CD4-positive, alpha-beta memory T cell (primary cell): ENCODE measurements around the gene NES. TPM values are rescaled to one million over a fixed set of nuclear protein-coding genes. Genes with fewer than 3 reads are reported as not detected.
A peak's percentile ranks its signal among the peaks of the same experiment; 100 is the strongest.

Source experiments
- CTCF ChIA-PET: fragments of 350-600 bp; sonication (Branson Sonifier 250); formaldehyde crosslinking; loops from one replicate; lab custom pipeline; 2021; ENCODE audit warnings: inconsistent platforms; ENCODE audit not compliant: partially characterized antibody; lab: Charles Lee
- POLR2A ChIA-PET: fragments of 350-600 bp; sonication (Branson Sonifier 250); formaldehyde crosslinking; loops from one replicate; lab custom pipeline; 2021; ENCODE audit not compliant: partially characterized antibody; lab: Charles Lee
- DNase-seq, 5 donors: peaks; one replicate each; pipeline versions ENCODE4 v3.0.0 to v3.0.0-alpha.2; 2020 to 2022; ENCODE audit warnings: mixed read lengths in 1 of 5
- H3K27ac ChIP-seq: one replicate; pipeline ENCODE4 v1.7.0; 2013; ENCODE audit warnings: low read depth, low read length
- H3K27me3 ChIP-seq: 2 replicates; pipeline ENCODE4 v1.7.0; 2013; ENCODE audit warnings: mild to moderate bottlenecking, low read length, moderate library complexity; ENCODE audit not compliant: insufficient read depth
- H3K36me3 ChIP-seq: 2 replicates; pipeline ENCODE4 v1.7.0; 2013; ENCODE audit warnings: mild to moderate bottlenecking, low read length, moderate library complexity; ENCODE audit not compliant: insufficient read depth
- H3K4me1 ChIP-seq: 2 replicates; pipeline ENCODE4 v1.7.0; 2013; ENCODE audit warnings: mild to moderate bottlenecking, low read length, moderate library complexity; ENCODE audit not compliant: insufficient read depth
- H3K4me3 ChIP-seq, 2 donors: one replicate each; pipeline ENCODE4 v1.7.0; 2013; ENCODE audit warnings: low read length in 2 of 2, mild to moderate bottlenecking in 1 of 2
- H3K9me3 ChIP-seq, 2 donors: one replicate each; pipeline ENCODE4 v1.7.0; 2013; ENCODE audit warnings: low read length in 2 of 2, control low read depth in 1 of 2; ENCODE audit not compliant: control insufficient read depth in 1 of 2
- H3K27ac Mint-ChIP-seq, 7 donors: one replicate each; pipeline ENCODE4 v1.8.0; 2020 to 2021; ENCODE audit warnings: mixed read lengths in 7 of 7, mild to moderate bottlenecking in 6 of 7, inconsistent platforms in 3 of 7, moderate library complexity in 3 of 7
- H3K27me3 Mint-ChIP-seq, 2 donors: one replicate each; pipeline ENCODE4 v1.8.0; 2020 to 2021; ENCODE audit warnings: mixed read lengths in 2 of 2
- H3K36me3 Mint-ChIP-seq, 2 donors: one replicate each; pipeline ENCODE4 v1.8.0; 2020 to 2021; ENCODE audit warnings: mixed read lengths in 2 of 2, inconsistent platforms in 1 of 2, mild to moderate bottlenecking in 1 of 2
- H3K4me1 Mint-ChIP-seq, 4 donors: one replicate each; pipeline ENCODE4 v1.8.0; 2020 to 2021; ENCODE audit warnings: mixed read lengths in 4 of 4, mild to moderate bottlenecking in 1 of 4
- H3K4me3 Mint-ChIP-seq, 8 donors: one replicate each; pipeline ENCODE4 v1.8.0; 2020 to 2021; ENCODE audit warnings: mixed read lengths in 8 of 8, mild to moderate bottlenecking in 7 of 8, moderate library complexity in 6 of 8, inconsistent platforms in 3 of 8
- H3K9me3 Mint-ChIP-seq, 8 donors: one replicate each; pipeline ENCODE4 v1.8.0; 2020 to 2021; ENCODE audit warnings: mixed read lengths in 8 of 8, mild to moderate bottlenecking in 5 of 8, inconsistent platforms in 3 of 8, moderate library complexity in 1 of 8
- intact Hi-C: fragments of 100-400 bp; cut with micrococcal nuclease; formaldehyde crosslinking; loops from one replicate; pipeline ENCODE4 v1.15.1; 2023
- polyA plus RNA-seq, 2 donors: library from polyadenylated mRNA; unstranded; fragments of 300-500 nt; fragmentation: Illumina TruSeq; gene quantifications; one replicate each; pipeline ENCODE4 v1.2.3, GENCODE V29; 2021
- total RNA-seq, 2 experiments: library from RNA; stranded (reverse); gene quantifications; one replicate each; pipeline ENCODE4 v1.2.3, GENCODE V29; 2021

The NES gene
- total and polyA plus RNA-seq, 4 experiments from 2014 or later = not detected

GRCh38 chr1:156691665-156692440 is 14.6 kb upstream of the NES start:
- Mint-ChIP-seq H3K27me3 (peaks cover 29 to 43% of the 10 kb centered on the region in 2 donors), H3K4me3 (peak overlapping the region in 1 of 8 donors; percentile 11), H3K36me3 (no peaks in the 10 kb centered on the region), H3K4me1 (peaks cover 6 to 19% (median 13%) of the 10 kb centered on the region in 4 donors), H3K9me3 (no peaks in the 10 kb centered on the region), H3K27ac (peak overlapping the region in 1 of 7 donors; percentile 28)
- Histone ChIP-seq H3K27me3 (peaks cover 29% of the 10 kb centered on the region), H3K4me1 (peaks cover 21% of the 10 kb centered on the region), H3K9me3 (no peaks in the 10 kb centered on the region), H3K27ac (no peak overlapping the region), H3K4me3 (no peak overlapping the region), H3K36me3 (no peaks in the 10 kb centered on the region)
- CTCF ChIA-PET = interaction anchor here (1.1 to 11.7 kb wide), 9 partner anchors 9 to 199 kb away, joined by 3 to 314 read pairs (median 44); partner anchors contain the start of genes CRABP2, INSRR, ISG20L2 and METTL25B
- DNase-seq = no peak
- POLR2A ChIA-PET = interaction anchor here (0.9 to 3.4 kb wide), 2 partner anchors 15 to 23 kb away, joined by 3 to 35 read pairs; partner anchors contain the start of gene CRABP2
- intact Hi-C loops = no loop called here

DNA sequence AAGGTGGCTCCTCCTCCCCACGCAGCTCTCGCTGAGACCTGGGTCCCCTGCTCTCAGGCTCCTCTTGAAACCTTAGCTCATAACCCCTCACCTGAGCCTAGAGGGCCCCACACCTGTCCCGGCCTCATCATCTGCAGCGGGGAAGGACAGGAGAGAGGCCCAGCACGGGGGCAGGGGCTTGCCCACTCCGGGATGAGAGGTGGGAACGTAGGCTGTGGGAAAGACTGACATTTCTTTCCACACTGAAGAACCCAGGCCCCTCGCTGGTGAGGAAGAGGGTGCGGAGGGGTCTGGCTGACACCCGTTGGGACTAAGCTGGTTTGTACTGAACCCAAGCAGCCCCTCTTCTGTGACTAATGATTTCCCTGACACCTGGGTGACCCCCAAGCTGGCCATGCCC is 14.0 kb upstream of the NES start:
- Mint-ChIP-seq H3K27ac (no peak overlapping the region), H3K4me3 (no peak overlapping the region), H3K36me3 (no peaks in the 10 kb centered on the region), H3K27me3 (peaks cover 27 to 38% of the 10 kb centered on the region in 2 donors), H3K9me3 (no peaks in the 10 kb centered on the region), H3K4me1 (peaks cover 6 to 19% (median 13%) of the 10 kb centered on the region in 4 donors)
- H3K27ac ChIP-seq = no peak overlapping the region
- H3K27me3 ChIP-seq = peaks cover 29% of the 10 kb centered on the region
- intact Hi-C loops = no loop called here
- H3K9me3 ChIP-seq = no peaks in the 10 kb centered on the region
- no peaks in the 10 kb centered on the region for H3K36me3 ChIP-seq
- ChIA-PET POLR2A (interaction anchor here (0.9 to 3.4 kb wide), 4 partner anchors 15 to 36 kb away, joined by 3 to 60 read pairs (median 19); partner anchors contain the start of genes CRABP2, ISG20L2 and METTL25B), CTCF (interaction anchor here (1.1 to 11.7 kb wide), 11 partner anchors 9 to 199 kb away, joined by 3 to 314 read pairs (median 36); partner anchors contain the start of genes BCAN, CRABP2, INSRR and ISG20L2)
- H3K4me1 ChIP-seq = peaks cover 21% of the 10 kb centered on the region
- no peak for DNase-seq
- H3K4me3 ChIP-seq = no peak overlapping the region

GRCh38 chr1:156690675-156691036 is 13.4 kb upstream of the NES start:
- POLR2A ChIA-PET = interaction anchor here (1.1 to 3.4 kb wide), 4 partner anchors 16 to 50 kb away, joined by 3 to 60 read pairs (median 20); partner anchors contain the start of genes CRABP2, ISG20L2, METTL25B and MRPL24
- peaks cover 6 to 19% (median 13%) of the 10 kb centered on the region in 4 donors for H3K4me1 Mint-ChIP-seq
- DNase-seq = no peak
- Histone ChIP-seq H3K9me3 (no peaks in the 10 kb centered on the region), H3K4me3 (no peak overlapping the region), H3K27ac (no peak overlapping the region), H3K36me3 (no peaks in the 10 kb centered on the region), H3K27me3 (peaks cover 29% of the 10 kb centered on the region), H3K4me1 (peaks cover 21% of the 10 kb centered on the region)
- no peaks in the 10 kb centered on the region for H3K9me3 Mint-ChIP-seq
- H3K4me3 Mint-ChIP-seq = no peak overlapping the region
- peaks cover 28 to 38% of the 10 kb centered on the region in 2 donors for H3K27me3 Mint-ChIP-seq
- no peak overlapping the region for H3K27ac Mint-ChIP-seq
- H3K36me3 Mint-ChIP-seq = no peaks in the 10 kb centered on the region
- intact Hi-C loops = no loop called here
- CTCF ChIA-PET = interaction anchor here (1.0 to 11.7 kb wide), 19 partner anchors 8 to 279 kb away, joined by 3 to 314 read pairs (median 11); partner anchors contain the start of genes BCAN, CRABP2, HDGF and INSRR

- H3K4me3 ChIP-seq = no peak overlapping the region
- H3K27me3 ChIP-seq = peaks cover 29% of the 10 kb centered on the region
- Mint-ChIP-seq H3K4me1 (peaks cover 6 to 19% (median 13%) of the 10 kb centered on the region in 4 donors), H3K4me3 (no peak overlapping the region), H3K9me3 (no peaks in the 10 kb centered on the region), H3K27ac (peak overlapping the region in 2 of 7 donors; percentile 29 to 33), H3K36me3 (no peaks in the 10 kb centered on the region), H3K27me3 (peaks cover 30 to 38% of the 10 kb centered on the region in 2 donors)
- no peak overlapping the region for H3K27ac ChIP-seq
- peaks cover 21% of the 10 kb centered on the region for H3K4me1 ChIP-seq
- no peak for DNase-seq
- no peaks in the 10 kb centered on the region for H3K9me3 ChIP-seq
- ChIA-PET POLR2A (interaction anchor here (1.0 to 3.4 kb wide), 7 partner anchors 16 to 171 kb away, joined by 3 to 60 read pairs (median 5); partner anchors contain the start of genes CRABP2, ISG20L2, METTL25B and MRPL24), CTCF (interaction anchor here (0.6 to 11.7 kb wide), 35 partner anchors 8 to 304 kb away, joined by 3 to 314 read pairs (median 6); partner anchors contain the start of genes BCAN, CRABP2, HDGF and INSRR)
- intact Hi-C loops = loop anchor here (1.0 kb wide), 5 partner anchors 16 to 238 kb away; partner anchors contain the start of gene NTRK1
- H3K36me3 ChIP-seq = no peaks in the 10 kb centered on the region
Measured at GRCh38 chr1:156689953-156690674, 12.9 kb upstream of the NES start.

GRCh38 chr1:156689035-156689952 is 12.1 kb upstream of the NES start:
- DNase-seq = peak; percentile 70 to 77 (median 73)
- Mint-ChIP-seq H3K4me1 (peaks cover 8 to 23% (median 17%) of the 10 kb centered on the region in 4 donors), H3K27ac (peak overlapping the region in 2 of 7 donors; percentile 33 to 89), H3K36me3 (no peaks in the 10 kb centered on the region), H3K4me3 (peak overlapping the region in 5 of 8 donors; percentile 25 to 69 (median 68)), H3K27me3 (peaks cover 30 to 39% of the 10 kb centered on the region in 2 donors), H3K9me3 (no peaks in the 10 kb centered on the region)
- Histone ChIP-seq H3K4me3 (peak overlapping the region in 1 of 2 donors; percentile 2), H3K27ac (no peak overlapping the region), H3K36me3 (no peaks in the 10 kb centered on the region), H3K4me1 (peaks cover 25% of the 10 kb centered on the region), H3K9me3 (no peaks in the 10 kb centered on the region), H3K27me3 (peaks cover 29% of the 10 kb centered on the region)
- intact Hi-C loops = loop anchor here (1.0 kb wide), 5 partner anchors 17 to 239 kb away; partner anchors contain the start of gene NTRK1
- ChIA-PET POLR2A (interaction anchor here (0.9 to 3.4 kb wide), 7 partner anchors 17 to 172 kb away, joined by 3 to 60 read pairs (median 5); partner anchors contain the start of genes CRABP2, ISG20L2, METTL25B and MRPL24), CTCF (interaction anchor here (0.6 to 11.7 kb wide), 34 partner anchors 11 to 303 kb away, joined by 3 to 314 read pairs (median 6); partner anchors contain the start of genes BCAN, CRABP2, HDGF and INSRR)
